ENCODE measurements around the gene SPOCK1.

Gene SPOCK1

GRCh38 chr5:137051161-137051560 lies 448.0 kb downstream of the SPOCK1 start:
- Histone ChIP-seq H3K27me3 (ENCODE audit: insufficient read depth, low read length, poor library complexity) (no peaks in the 10 kb centered on the region), H3K9ac (ENCODE audit: low read depth, low read length) (no peak overlapping the region), H3K9me3 (ENCODE audit: insufficient read depth, low read length, severe bottlenecking) (no peaks in the 10 kb centered on the region), H3K4me2 (ENCODE audit: insufficient read depth, low read length) (no peak overlapping the region), H3K79me2 (ENCODE audit: insufficient read depth, low read length) (no peaks in the 10 kb centered on the region), H2AFZ (ENCODE audit: low read depth, low read length) (no peak overlapping the region), H3K4me1 (ENCODE audit: insufficient read depth, low read length) (no peaks in the 10 kb centered on the region), H3K4me3 (ENCODE audit: low read depth in 1 of 2, low read length in 2 of 2) (no peak overlapping the region), H3K36me3 (ENCODE audit: insufficient read depth, low read length) (no peaks in the 10 kb centered on the region), H3K27ac (ENCODE audit: low read length) (no peak overlapping the region), H4K20me1 (ENCODE audit: insufficient read depth, low read length) (no peaks in the 10 kb centered on the region)
- ATAC-seq (ENCODE audit: insufficient read depth, low read depth) = no peak
- no peak for DNase-seq
- no peak for TF ChIP-seq EZH2 (IDR thresholded peaks at IDR 0.05; ENCODE audit: borderline replicate concordance, low read depth, low read length, severe bottlenecking)

GRCh38 chr5:137040641-137041340 lies 458.3 kb downstream of the SPOCK1 start:
- Histone ChIP-seq H2AFZ (ENCODE audit: low read depth, low read length) (no peak overlapping the region), H4K20me1 (ENCODE audit: insufficient read depth, low read length) (no peaks in the 10 kb centered on the region), H3K9me3 (ENCODE audit: insufficient read depth, low read length, severe bottlenecking) (no peaks in the 10 kb centered on the region), H3K27me3 (ENCODE audit: insufficient read depth, low read length, poor library complexity) (peaks cover 4% of the 10 kb centered on the region), H3K4me1 (ENCODE audit: insufficient read depth, low read length) (no peaks in the 10 kb centered on the region), H3K4me2 (ENCODE audit: insufficient read depth, low read length) (no peak overlapping the region), H3K4me3 (ENCODE audit: low read depth in 1 of 2, low read length in 2 of 2) (no peak overlapping the region), H3K79me2 (ENCODE audit: insufficient read depth, low read length) (no peaks in the 10 kb centered on the region), H3K9ac (ENCODE audit: low read depth, low read length) (no peak overlapping the region), H3K27ac (ENCODE audit: low read length) (no peak overlapping the region), H3K36me3 (ENCODE audit: insufficient read depth, low read length) (no peaks in the 10 kb centered on the region)
- no peak for ATAC-seq (ENCODE audit: insufficient read depth, low read depth)
- TF ChIP-seq EZH2 (IDR thresholded peaks at IDR 0.05; ENCODE audit: borderline replicate concordance, low read depth, low read length, severe bottlenecking) (no peak), CTCF (IDR thresholded peaks at IDR 0.05; ENCODE audit: borderline replicate concordance, extremely low read depth, low read length, poor library complexity, severe bottlenecking) (no peak)
- DNase-seq = no peak

- Histone ChIP-seq H3K4me2 (ENCODE audit: insufficient read depth, low read length) (no peak overlapping the region), H3K27ac (ENCODE audit: low read length) (no peak overlapping the region), H3K4me3 (ENCODE audit: low read depth in 1 of 2, low read length in 2 of 2) (no peak overlapping the region), H3K4me1 (ENCODE audit: insufficient read depth, low read length) (no peaks in the 10 kb centered on the region), H3K9me3 (ENCODE audit: insufficient read depth, low read length, severe bottlenecking) (no peaks in the 10 kb centered on the region), H3K79me2 (ENCODE audit: insufficient read depth, low read length) (no peaks in the 10 kb centered on the region), H3K36me3 (ENCODE audit: insufficient read depth, low read length) (no peaks in the 10 kb centered on the region), H2AFZ (ENCODE audit: low read depth, low read length) (no peak overlapping the region), H3K9ac (ENCODE audit: low read depth, low read length) (no peak overlapping the region), H3K27me3 (ENCODE audit: insufficient read depth, low read length, poor library complexity) (peaks cover 4% of the 10 kb centered on the region), H4K20me1 (ENCODE audit: insufficient read depth, low read length) (no peaks in the 10 kb centered on the region)
- DNase-seq (no peak), ATAC-seq (ENCODE audit: insufficient read depth, low read depth) (no peak)
- TF ChIP-seq EZH2 (IDR thresholded peaks at IDR 0.05; ENCODE audit: borderline replicate concordance, low read depth, low read length, severe bottlenecking) (no peak), CTCF (IDR thresholded peaks at IDR 0.05; ENCODE audit: borderline replicate concordance, extremely low read depth, low read length, poor library complexity, severe bottlenecking) (no peak)
These were observed 459.1 kb downstream of the SPOCK1 start for GRCh38 chr5:137040024-137040423.

GRCh38 chr5:137037848-137038247 lies 461.3 kb downstream of the SPOCK1 start:
- no peak for ATAC-seq (ENCODE audit: insufficient read depth, low read depth)
- no peaks in the 10 kb centered on the region for H3K4me1 ChIP-seq (ENCODE audit: insufficient read depth, low read length)
- H3K27ac ChIP-seq (ENCODE audit: low read length) = no peak overlapping the region
- TF ChIP-seq EZH2 (IDR thresholded peaks at IDR 0.05; ENCODE audit: borderline replicate concordance, low read depth, low read length, severe bottlenecking) = no peak
- no peak overlapping the region for H3K4me3 ChIP-seq (ENCODE audit: low read depth in 1 of 2, low read length in 2 of 2)
- H3K4me2 ChIP-seq (ENCODE audit: insufficient read depth, low read length) = no peak overlapping the region
- no peaks in the 10 kb centered on the region for H3K36me3 ChIP-seq (ENCODE audit: insufficient read depth, low read length)
- no peak overlapping the region for H3K9ac ChIP-seq (ENCODE audit: low read depth, low read length)
- DNase-seq = no peak
- no peaks in the 10 kb centered on the region for H4K20me1 ChIP-seq (ENCODE audit: insufficient read depth, low read length)
- no peak overlapping the region for H2AFZ ChIP-seq (ENCODE audit: low read depth, low read length)
- peaks cover 4% of the 10 kb centered on the region for H3K27me3 ChIP-seq (ENCODE audit: insufficient read depth, low read length, poor library complexity)
- H3K79me2 ChIP-seq (ENCODE audit: insufficient read depth, low read length) = no peaks in the 10 kb centered on the region
- no peaks in the 10 kb centered on the region for H3K9me3 ChIP-seq (ENCODE audit: insufficient read depth, low read length, severe bottlenecking)
